HCT116 (cell line): Measurements from ENCODE around the gene HRH2.

Experiments
- EZH2 ChIP-seq: fragments of 200-600 bp; sonication (generic); IDR thresholded peaks from 2 replicates; pipeline ENCODE4 v1.6.1; 2017; ENCODE audit warnings: antibody characterized with exemption, mixed run types
- EZH2phosphoT487 ChIP-seq: fragments of 200-600 bp; IDR thresholded peaks from 2 replicates; pipeline ENCODE4 v1.6.1; 2018; ENCODE audit warnings: antibody characterized with exemption, borderline replicate concordance
- POLR2A ChIP-seq: IDR thresholded peaks from 2 replicates; pipeline ENCODE4 v1.7.0; 2011; ENCODE audit warnings: borderline replicate concordance; ENCODE audit not compliant: insufficient read depth, insufficient read length; ENCODE audit errors: extremely low read depth
- SRF ChIP-seq: IDR thresholded peaks from 2 replicates; pipeline ENCODE4 v1.6.1; 2012; ENCODE audit warnings: low read depth
- YY1 ChIP-seq: IDR thresholded peaks from 2 replicates; pipeline ENCODE4 v1.6.1; 2011; ENCODE audit warnings: low read length, low read depth, moderate library complexity, mild to moderate bottlenecking; ENCODE audit not compliant: insufficient replicate concordance; ENCODE audit errors: extremely low read depth
- ZNF274 ChIP-seq: fragments of 200-500 bp; sonication (Bioruptor generic); IDR thresholded peaks from 2 replicates; pipeline ENCODE4 v1.6.1; 2014; ENCODE audit warnings: mild to moderate bottlenecking, low read depth, low read length, inconsistent platforms
- TF ChIP-seq, protein P1 (sequence below), 3 experiments: fragments of 200-600 bp in 1 of 3; sonication (generic) in 1 of 3; IDR thresholded peaks in 2 of 3; conservative IDR thresholded peaks in 1 of 3; 2 replicates each; pipeline ENCODE4 v1.5.1; 2012 to 2017; ENCODE audit warnings: low read depth in 2 of 3, low read length in 2 of 3, antibody characterized with exemption in 1 of 3, borderline replicate concordance in 1 of 3, control low read depth in 1 of 3, mild to moderate bottlenecking in 1 of 3, mixed read lengths in 1 of 3, mixed run types in 1 of 3, moderate library complexity in 1 of 3; ENCODE audit not compliant: insufficient read depth in 1 of 3
- TF ChIP-seq, protein P2 (sequence below): IDR thresholded peaks from 2 replicates; pipeline ENCODE4 v1.6.1; 2011; ENCODE audit warnings: mild to moderate bottlenecking, low read length, moderate library complexity; ENCODE audit not compliant: insufficient replicate concordance; ENCODE audit errors: extremely low read depth
- TF ChIP-seq, protein P3 (sequence below): IDR thresholded peaks from 2 replicates; pipeline ENCODE4 v1.6.1; 2012
- TF ChIP-seq, protein P4 (sequence below): IDR thresholded peaks from 2 replicates; pipeline ENCODE4 v1.6.1; 2012

DNA sequence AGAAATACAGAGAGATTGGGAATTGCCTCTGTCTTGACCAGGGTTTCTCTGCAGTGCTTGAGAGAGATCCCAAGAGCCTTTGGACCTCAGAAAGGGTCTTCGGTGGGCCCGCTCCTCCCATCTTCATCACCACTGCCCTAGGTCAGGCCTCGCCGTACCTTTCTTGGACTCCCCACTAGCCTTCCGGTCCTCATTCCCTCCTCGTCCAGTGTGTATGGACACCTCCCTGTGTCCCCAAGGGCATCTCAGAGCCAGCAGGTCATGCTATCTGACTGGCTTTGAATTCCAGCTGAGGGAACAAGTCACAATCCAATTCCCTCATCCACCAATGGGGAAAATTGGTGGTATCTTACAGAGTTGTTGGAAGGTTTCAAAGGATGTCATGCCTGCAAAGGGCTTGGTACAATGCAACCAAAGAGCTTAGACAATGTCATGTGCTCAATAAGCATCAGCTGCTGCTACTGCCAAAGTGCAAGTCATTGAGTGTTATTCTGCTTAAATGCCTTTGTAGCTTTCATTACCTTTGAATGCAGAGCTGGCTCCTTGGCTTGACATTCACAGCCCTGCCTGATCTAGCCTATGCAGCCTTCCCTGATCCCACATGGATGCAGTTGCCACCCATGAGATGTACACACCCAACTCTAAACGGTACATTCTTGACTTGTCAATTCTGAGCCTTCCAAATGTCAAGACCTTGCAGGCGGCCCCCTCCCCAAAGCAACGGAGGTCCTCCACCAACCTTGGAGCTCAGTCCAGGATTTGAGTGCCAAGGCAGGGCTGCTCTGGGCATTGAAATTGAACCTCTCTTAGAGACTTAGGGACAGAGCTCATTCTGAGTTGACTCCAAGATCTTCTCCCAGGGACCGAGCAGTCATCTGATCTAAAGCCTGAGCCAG, 58.0 kb downstream of the HRH2 start:
- no peak for TF ChIP-seq YY1
- TF ChIP-seq, protein P1, sequence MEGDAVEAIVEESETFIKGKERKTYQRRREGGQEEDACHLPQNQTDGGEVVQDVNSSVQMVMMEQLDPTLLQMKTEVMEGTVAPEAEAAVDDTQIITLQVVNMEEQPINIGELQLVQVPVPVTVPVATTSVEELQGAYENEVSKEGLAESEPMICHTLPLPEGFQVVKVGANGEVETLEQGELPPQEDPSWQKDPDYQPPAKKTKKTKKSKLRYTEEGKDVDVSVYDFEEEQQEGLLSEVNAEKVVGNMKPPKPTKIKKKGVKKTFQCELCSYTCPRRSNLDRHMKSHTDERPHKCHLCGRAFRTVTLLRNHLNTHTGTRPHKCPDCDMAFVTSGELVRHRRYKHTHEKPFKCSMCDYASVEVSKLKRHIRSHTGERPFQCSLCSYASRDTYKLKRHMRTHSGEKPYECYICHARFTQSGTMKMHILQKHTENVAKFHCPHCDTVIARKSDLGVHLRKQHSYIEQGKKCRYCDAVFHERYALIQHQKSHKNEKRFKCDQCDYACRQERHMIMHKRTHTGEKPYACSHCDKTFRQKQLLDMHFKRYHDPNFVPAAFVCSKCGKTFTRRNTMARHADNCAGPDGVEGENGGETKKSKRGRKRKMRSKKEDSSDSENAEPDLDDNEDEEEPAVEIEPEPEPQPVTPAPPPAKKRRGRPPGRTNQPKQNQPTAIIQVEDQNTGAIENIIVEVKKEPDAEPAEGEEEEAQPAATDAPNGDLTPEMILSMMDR (IDR thresholded peaks at IDR 0.05 in 2 of 3, conservative IDR thresholded peaks at IDR 0.05 in 1 of 3; ENCODE audit: borderline replicate concordance in 1 of 3, insufficient read depth in 1 of 3, low read depth in 2 of 3, low read length in 2 of 3), result no peak
- TF ChIP-seq, protein P2, sequence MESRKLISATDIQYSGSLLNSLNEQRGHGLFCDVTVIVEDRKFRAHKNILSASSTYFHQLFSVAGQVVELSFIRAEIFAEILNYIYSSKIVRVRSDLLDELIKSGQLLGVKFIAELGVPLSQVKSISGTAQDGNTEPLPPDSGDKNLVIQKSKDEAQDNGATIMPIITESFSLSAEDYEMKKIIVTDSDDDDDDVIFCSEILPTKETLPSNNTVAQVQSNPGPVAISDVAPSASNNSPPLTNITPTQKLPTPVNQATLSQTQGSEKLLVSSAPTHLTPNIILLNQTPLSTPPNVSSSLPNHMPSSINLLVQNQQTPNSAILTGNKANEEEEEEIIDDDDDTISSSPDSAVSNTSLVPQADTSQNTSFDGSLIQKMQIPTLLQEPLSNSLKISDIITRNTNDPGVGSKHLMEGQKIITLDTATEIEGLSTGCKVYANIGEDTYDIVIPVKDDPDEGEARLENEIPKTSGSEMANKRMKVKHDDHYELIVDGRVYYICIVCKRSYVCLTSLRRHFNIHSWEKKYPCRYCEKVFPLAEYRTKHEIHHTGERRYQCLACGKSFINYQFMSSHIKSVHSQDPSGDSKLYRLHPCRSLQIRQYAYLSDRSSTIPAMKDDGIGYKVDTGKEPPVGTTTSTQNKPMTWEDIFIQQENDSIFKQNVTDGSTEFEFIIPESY, result no peak
- no peak for TF ChIP-seq POLR2A
- TF ChIP-seq, protein P3, sequence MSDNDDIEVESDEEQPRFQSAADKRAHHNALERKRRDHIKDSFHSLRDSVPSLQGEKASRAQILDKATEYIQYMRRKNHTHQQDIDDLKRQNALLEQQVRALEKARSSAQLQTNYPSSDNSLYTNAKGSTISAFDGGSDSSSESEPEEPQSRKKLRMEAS, result no peak
- no peak for TF ChIP-seq SRF
- no peak for TF ChIP-seq EZH2phosphoT487
- TF ChIP-seq ZNF274, result no peak
- TF ChIP-seq, protein P4, sequence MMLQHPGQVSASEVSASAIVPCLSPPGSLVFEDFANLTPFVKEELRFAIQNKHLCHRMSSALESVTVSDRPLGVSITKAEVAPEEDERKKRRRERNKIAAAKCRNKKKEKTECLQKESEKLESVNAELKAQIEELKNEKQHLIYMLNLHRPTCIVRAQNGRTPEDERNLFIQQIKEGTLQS, result no peak
- no peak for TF ChIP-seq EZH2
